ENCODE measurements around the gene PCNX2. TPM values are rescaled to one million over a fixed set of nuclear protein-coding genes. Genes with fewer than 3 reads are reported as not detected.

PCNX2 gene
- total and polyA plus RNA-seq, 2 of the 13 experiments (the other 11 are each of a cell fraction or from before 2014, with no cell fraction given): 0.11 to 0.42 TPM

DNA sequence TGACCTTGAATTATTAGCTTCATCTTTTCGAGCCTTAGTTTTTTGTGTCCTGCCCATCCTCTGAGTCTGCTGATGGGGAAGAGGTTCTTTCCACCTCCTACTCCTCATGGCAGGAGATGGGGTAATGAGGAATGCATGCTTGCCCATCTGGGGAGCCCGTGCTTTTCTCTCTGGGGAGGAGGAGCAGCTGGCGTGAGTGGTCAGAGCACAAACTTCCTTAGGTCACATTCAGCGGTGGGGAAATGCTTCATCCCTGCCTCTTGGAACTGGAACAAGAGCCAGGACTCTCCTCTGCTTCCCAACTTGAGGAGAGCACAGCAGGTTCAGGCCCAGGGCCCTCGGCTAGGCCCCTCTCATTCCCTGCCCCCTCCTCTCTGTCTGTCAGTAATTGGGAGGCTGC lies 155.0 kb downstream of the PCNX2 start:
- no peak overlapping the region for H3K4me2 ChIP-seq (ENCODE audit: low read depth, low read length)
- no TSS peak for BruUV-seq (replicated peaks)
- H3K79me2 ChIP-seq (ENCODE audit: insufficient read depth, low read length): no peaks in the 10 kb centered on the region
- 0% methylated on average over 2 of the region's 5 CpGs for WGBS (ENCODE audit: low lambda C conversion rate)
- H3K27ac ChIP-seq (ENCODE audit: extremely low read length, insufficient read depth, low read length): no peak overlapping the region
- no peak overlapping the region for H2AFZ ChIP-seq (ENCODE audit: low read length)
- no peaks in the 10 kb centered on the region for H3K4me1 ChIP-seq (ENCODE audit: insufficient read depth, low read length)
- intact Hi-C loops (cut with micrococcal nuclease; ENCODE audit: unreplicated experiment) (no loop called here), in situ Hi-C loops (cut with HindIII; ENCODE audit: extremely low pct_ligation_motif_present, low pct_unique_long_range_greater_than_20kb) (no loop called here)
- no peaks in the 10 kb centered on the region for H3K27me3 ChIP-seq (ENCODE audit: control insufficient read depth in 1 of 2, insufficient read depth in 2 of 2, low read length in 2 of 2)
- no peak for ATAC-seq
- H3K9me3 ChIP-seq (ENCODE audit: low read length): no peaks in the 10 kb centered on the region
- H3K4me3 ChIP-seq (replicated peaks in 1 of 3; ENCODE audit: insufficient read depth in 1 of 3, low read depth in 2 of 3, low read length in 3 of 3): no peak overlapping the region
- no peak for DNase-seq (ENCODE audit: low spot score)
- TF ChIP-seq ZFP36L2 (CRISPR knock-in tag; IDR thresholded peaks at IDR 0.05): no peak
- TF ChIP-seq KAT7 (CRISPR knock-in tag; IDR thresholded peaks at IDR 0.05; ENCODE audit: borderline replicate concordance): no peak
- TF ChIP-seq, protein P1, sequence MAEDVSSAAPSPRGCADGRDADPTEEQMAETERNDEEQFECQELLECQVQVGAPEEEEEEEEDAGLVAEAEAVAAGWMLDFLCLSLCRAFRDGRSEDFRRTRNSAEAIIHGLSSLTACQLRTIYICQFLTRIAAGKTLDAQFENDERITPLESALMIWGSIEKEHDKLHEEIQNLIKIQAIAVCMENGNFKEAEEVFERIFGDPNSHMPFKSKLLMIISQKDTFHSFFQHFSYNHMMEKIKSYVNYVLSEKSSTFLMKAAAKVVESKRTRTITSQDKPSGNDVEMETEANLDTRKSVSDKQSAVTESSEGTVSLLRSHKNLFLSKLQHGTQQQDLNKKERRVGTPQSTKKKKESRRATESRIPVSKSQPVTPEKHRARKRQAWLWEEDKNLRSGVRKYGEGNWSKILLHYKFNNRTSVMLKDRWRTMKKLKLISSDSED (CRISPR knock-in tag; IDR thresholded peaks at IDR 0.05): no peak
- TF ChIP-seq HNRNPH1 (optimal IDR thresholded peaks at IDR 0.05; ENCODE audit: low read depth, low read length): no peak
- TF ChIP-seq ZNF10 (CRISPR knock-in tag; IDR thresholded peaks at IDR 0.05; ENCODE audit: borderline replicate concordance, low read depth): no peak
- H4K20me1 ChIP-seq (ENCODE audit: insufficient read depth, low read length): no peaks in the 10 kb centered on the region
- H3K9ac ChIP-seq (ENCODE audit: insufficient read depth, low read depth, low read length): no peak overlapping the region
- FAIRE-seq: no peak
- POLR2A ChIA-PET: no interaction called here
- no peaks in the 10 kb centered on the region for H3K36me3 ChIP-seq (replicated peaks in 1 of 2; ENCODE audit: control insufficient read depth in 1 of 2, insufficient read depth in 2 of 2, low read length in 2 of 2)
- CTCF ChIA-PET (ENCODE audit: low intra/inter-chr PET ratio, low total read pairs): no interaction called here

DNA sequence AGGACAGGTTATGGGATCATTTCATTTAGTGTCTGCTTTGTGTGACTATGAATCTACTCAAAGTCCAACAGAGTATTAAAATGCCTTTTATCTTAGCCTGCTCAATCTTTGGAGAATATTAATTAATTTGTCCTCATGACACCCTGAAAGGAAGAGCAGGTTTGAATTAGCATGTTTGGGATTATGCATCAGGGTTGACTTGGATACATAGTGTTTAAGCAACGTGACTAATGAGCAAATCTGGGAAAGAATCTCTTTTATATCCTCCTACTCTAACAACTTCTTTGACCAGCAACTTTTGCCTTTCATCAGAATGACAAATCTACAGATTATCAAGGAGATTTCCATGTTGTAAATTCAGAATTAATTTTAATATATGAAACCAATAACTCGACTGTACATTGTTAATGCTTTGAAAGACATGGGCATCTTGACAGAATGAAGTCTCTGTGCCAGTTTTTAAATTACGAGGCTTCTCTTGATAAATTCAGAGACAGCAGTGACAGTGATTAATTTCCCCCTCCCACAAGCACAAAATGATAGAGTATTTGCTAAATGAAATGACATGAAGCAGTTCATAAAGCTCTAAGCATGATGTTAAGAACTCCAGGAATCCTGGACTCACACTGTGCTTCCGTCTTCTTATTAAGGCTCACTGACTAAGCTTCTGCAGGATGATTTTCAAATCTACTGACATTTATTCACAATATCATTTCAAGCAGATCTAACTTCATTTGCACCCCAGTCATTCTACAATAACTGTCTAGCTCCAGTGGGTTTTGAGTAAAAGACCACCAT lies 156.5 kb downstream of the PCNX2 start:
- ATAC-seq (no peak), DNase-seq (ENCODE audit: low spot score) (no peak), FAIRE-seq (no peak)
- Histone ChIP-seq H3K4me1 (ENCODE audit: insufficient read depth, low read length) (no peaks in the 10 kb centered on the region), H3K4me3 (replicated peaks in 1 of 3; ENCODE audit: insufficient read depth in 1 of 3, low read depth in 2 of 3, low read length in 3 of 3) (no peak overlapping the region), H3K27ac (ENCODE audit: extremely low read length, insufficient read depth, low read length) (no peak overlapping the region), H4K20me1 (ENCODE audit: insufficient read depth, low read length) (no peaks in the 10 kb centered on the region), H2AFZ (ENCODE audit: low read length) (no peak overlapping the region), H3K79me2 (ENCODE audit: insufficient read depth, low read length) (no peaks in the 10 kb centered on the region), H3K9me3 (ENCODE audit: low read length) (no peaks in the 10 kb centered on the region), H3K36me3 (replicated peaks in 1 of 2; ENCODE audit: control insufficient read depth in 1 of 2, insufficient read depth in 2 of 2, low read length in 2 of 2) (no peaks in the 10 kb centered on the region), H3K9ac (ENCODE audit: insufficient read depth, low read depth, low read length) (no peak overlapping the region), H3K4me2 (ENCODE audit: low read depth, low read length) (no peak overlapping the region), H3K27me3 (ENCODE audit: control insufficient read depth in 1 of 2, insufficient read depth in 2 of 2, low read length in 2 of 2) (no peaks in the 10 kb centered on the region)
- ChIA-PET CTCF (ENCODE audit: low intra/inter-chr PET ratio, low total read pairs) (no interaction called here), POLR2A (no interaction called here)
- intact Hi-C loops (cut with micrococcal nuclease; ENCODE audit: unreplicated experiment): no loop called here
- BruUV-seq (replicated peaks): no TSS peak
- WGBS (ENCODE audit: low lambda C conversion rate): 6% methylated on average over 4 of the region's 4 CpGs
- in situ Hi-C loops (cut with HindIII; ENCODE audit: extremely low pct_ligation_motif_present, low pct_unique_long_range_greater_than_20kb): no loop called here
- TF ChIP-seq ZNF619 (CRISPR knock-in tag; IDR thresholded peaks at IDR 0.05): no peak
- TF ChIP-seq MTA3 (CRISPR knock-in tag; IDR thresholded peaks at IDR 0.05): no peak
- TF ChIP-seq PPARG (CRISPR knock-in tag; conservative IDR thresholded peaks at IDR 0.05): no peak
- TF ChIP-seq NBN (conservative IDR thresholded peaks at IDR 0.05): no peak
- TF ChIP-seq, protein P2, sequence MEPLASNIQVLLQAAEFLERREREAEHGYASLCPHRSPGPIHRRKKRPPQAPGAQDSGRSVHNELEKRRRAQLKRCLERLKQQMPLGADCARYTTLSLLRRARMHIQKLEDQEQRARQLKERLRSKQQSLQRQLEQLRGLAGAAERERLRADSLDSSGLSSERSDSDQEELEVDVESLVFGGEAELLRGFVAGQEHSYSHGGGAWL (CRISPR knock-in tag; IDR thresholded peaks at IDR 0.05): no peak
- no peak for TF ChIP-seq ELF1 (CRISPR knock-in tag; IDR thresholded peaks at IDR 0.05)
- no peak for TF ChIP-seq ZNF850 (CRISPR knock-in tag; conservative IDR thresholded peaks at IDR 0.05)
- no peak for TF ChIP-seq ZNF790 (CRISPR knock-in tag; IDR thresholded peaks at IDR 0.05; ENCODE audit: borderline replicate concordance)
- no peak for TF ChIP-seq MBD4 (IDR thresholded peaks at IDR 0.05; ENCODE audit: borderline replicate concordance, low read length)
- TF ChIP-seq ZKSCAN1 (IDR thresholded peaks at IDR 0.05; ENCODE audit: low read length): no peak
- no peak for TF ChIP-seq MIXL1 (CRISPR knock-in tag; IDR thresholded peaks at IDR 0.05)
- TF ChIP-seq NFYB (CRISPR knock-in tag; IDR thresholded peaks at IDR 0.05): no peak
- TF ChIP-seq SPEN (CRISPR knock-in tag; IDR thresholded peaks at IDR 0.05; ENCODE audit: low read depth): no peak
- TF ChIP-seq RFXAP (CRISPR knock-in tag; IDR thresholded peaks at IDR 0.05; ENCODE audit: borderline replicate concordance): no peak
- no peak for TF ChIP-seq CREM (IDR thresholded peaks at IDR 0.05)
- TF ChIP-seq CREM (CRISPR knock-in tag; IDR thresholded peaks at IDR 0.05): no peak
- no peak for TF ChIP-seq SALL1 (CRISPR knock-in tag; IDR thresholded peaks at IDR 0.05)
